Mesangial cell (primary cell): ENCODE results near the gene FAM237A. TPM values are rescaled to one million over a fixed set of nuclear protein-coding genes. Genes with fewer than 3 reads are reported as not detected.

Experiments used
- total RNA-seq: library from RNA; depleted of rRNA; stranded (reverse); fragments of >200 nt; gene quantifications from 2 replicates; pipeline ENCODE4 v1.2.3, GENCODE V29; 2015

Gene FAM237A
- total RNA-seq: not detected in 2 replicates

GRCh38 chr2:206642075-206643025 is at the start of gene FAM237A:
Gene FAM237A, plus strand, starts transcription at chr2:206642487. Its CDS starts 1,750 bp downstream, at chr2:206644237.

Other genes with a start within 250 kb of the FAM237A start
- gene ADAM23, start 199.0 kb upstream of the FAM237A start, total RNA-seq: 0.33 and 1.1 TPM in 2 replicates
- not detected in 2 replicates for gene DYTN, start 75.9 kb downstream of the FAM237A start, total RNA-seq
- 0.49 and 1.4 TPM in 2 replicates for gene MDH1B, start 122.8 kb downstream of the FAM237A start, total RNA-seq
- gene FASTKD2, start 123.1 kb downstream of the FAM237A start, total RNA-seq: 15.6 and 26.6 TPM in 2 replicates